GM12801 (cell line): Measurements from ENCODE around the gene NDE1.

Source experiments
- TF ChIP-seq, protein P1 (sequence below): IDR thresholded peaks from one replicate; pipeline ENCODE4 v1.5.1; 2011; ENCODE audit warnings: control low read depth; ENCODE audit not compliant: insufficient read length; ENCODE audit errors: extremely low read depth

Gene NDE1

DNA sequence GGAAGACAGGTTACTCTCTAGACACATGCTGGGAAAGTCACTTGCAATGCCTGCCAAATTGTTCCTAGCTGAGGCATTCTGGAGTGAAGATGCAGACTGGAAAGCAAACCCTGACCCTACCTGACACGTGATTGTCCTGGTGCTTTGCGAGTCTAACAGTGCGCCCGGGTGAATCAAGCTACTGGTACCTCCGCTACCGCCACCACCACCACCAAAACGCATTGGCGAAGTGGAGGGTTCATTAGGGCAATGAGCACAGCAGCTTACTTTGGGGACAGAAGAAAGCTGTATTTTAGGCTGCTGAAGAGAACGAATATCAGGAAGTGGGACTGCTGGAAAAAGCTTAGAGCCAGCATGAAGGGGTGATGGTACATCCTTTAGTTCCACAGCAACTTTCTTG is 14.1 kb upstream of the NDE1 start:
- TF ChIP-seq, protein P1, sequence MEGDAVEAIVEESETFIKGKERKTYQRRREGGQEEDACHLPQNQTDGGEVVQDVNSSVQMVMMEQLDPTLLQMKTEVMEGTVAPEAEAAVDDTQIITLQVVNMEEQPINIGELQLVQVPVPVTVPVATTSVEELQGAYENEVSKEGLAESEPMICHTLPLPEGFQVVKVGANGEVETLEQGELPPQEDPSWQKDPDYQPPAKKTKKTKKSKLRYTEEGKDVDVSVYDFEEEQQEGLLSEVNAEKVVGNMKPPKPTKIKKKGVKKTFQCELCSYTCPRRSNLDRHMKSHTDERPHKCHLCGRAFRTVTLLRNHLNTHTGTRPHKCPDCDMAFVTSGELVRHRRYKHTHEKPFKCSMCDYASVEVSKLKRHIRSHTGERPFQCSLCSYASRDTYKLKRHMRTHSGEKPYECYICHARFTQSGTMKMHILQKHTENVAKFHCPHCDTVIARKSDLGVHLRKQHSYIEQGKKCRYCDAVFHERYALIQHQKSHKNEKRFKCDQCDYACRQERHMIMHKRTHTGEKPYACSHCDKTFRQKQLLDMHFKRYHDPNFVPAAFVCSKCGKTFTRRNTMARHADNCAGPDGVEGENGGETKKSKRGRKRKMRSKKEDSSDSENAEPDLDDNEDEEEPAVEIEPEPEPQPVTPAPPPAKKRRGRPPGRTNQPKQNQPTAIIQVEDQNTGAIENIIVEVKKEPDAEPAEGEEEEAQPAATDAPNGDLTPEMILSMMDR: no peak

DNA sequence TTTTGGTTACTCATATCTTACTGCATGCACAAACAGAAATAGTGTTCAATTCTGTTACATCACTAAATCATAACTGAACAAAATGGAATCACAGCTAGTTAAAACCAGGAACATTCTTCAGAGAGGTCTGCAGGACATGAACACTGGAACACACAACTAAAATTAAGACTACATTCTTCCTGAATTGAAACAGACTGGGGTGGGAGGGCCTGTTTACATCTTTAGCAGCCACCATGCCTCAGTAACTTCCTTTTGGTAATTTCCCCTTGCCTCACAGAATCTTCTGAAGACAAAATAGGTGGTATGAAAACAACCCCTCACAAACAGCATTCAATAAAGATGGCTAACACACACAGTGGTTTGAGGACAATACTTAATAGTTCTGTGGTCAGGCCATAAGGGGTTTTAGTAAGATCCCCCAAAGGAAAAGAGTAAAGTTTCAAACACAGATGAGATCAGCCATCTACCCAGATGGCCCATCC is 13.6 kb upstream of the NDE1 start:
- TF ChIP-seq, protein P1: no peak

DNA sequence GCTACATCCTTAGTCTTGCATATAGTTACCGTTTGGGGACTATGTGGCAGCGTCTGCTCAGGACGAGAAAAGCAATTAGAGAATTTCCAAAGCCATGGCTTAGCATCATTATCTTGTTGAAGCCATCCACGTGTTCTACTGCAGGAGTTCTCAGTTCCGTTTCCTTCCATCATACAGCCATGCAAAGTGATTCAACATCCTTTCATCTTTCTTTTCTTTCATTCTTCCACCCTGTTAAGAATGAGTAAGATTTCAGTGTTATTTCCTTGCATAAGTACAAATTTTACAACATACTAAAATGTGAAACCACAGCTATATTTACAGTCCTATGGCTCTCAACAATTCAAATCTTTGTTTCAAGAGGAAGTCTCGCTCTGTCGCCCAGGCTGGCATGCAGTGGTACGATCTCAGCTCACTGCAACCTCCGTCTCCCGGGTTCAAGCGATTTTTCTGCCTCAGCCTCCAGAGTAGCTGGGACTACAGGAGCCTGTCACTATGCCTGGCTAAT is 10.9 kb upstream of the NDE1 start:
- TF ChIP-seq, protein P1: no peak

DNA sequence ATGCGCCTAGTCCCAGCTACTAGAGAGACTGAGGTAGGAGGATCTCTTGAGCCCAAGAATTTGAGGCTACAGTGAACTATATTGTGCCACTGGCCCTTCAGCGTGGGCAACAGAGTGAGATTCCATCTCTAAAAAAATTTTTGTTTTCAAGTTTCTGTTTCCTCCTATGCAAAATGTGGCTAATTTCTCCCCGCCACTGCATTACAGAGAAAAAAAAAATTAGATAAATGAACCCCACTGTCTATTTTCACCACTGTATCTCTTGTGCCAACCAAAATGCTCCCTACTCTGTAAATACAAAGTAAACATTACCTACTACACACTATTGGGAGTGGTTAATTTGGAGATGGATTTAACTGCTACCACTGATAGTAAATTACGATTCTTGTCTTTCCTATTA is 9.1 kb upstream of the NDE1 start:
- TF ChIP-seq, protein P1: no peak

DNA sequence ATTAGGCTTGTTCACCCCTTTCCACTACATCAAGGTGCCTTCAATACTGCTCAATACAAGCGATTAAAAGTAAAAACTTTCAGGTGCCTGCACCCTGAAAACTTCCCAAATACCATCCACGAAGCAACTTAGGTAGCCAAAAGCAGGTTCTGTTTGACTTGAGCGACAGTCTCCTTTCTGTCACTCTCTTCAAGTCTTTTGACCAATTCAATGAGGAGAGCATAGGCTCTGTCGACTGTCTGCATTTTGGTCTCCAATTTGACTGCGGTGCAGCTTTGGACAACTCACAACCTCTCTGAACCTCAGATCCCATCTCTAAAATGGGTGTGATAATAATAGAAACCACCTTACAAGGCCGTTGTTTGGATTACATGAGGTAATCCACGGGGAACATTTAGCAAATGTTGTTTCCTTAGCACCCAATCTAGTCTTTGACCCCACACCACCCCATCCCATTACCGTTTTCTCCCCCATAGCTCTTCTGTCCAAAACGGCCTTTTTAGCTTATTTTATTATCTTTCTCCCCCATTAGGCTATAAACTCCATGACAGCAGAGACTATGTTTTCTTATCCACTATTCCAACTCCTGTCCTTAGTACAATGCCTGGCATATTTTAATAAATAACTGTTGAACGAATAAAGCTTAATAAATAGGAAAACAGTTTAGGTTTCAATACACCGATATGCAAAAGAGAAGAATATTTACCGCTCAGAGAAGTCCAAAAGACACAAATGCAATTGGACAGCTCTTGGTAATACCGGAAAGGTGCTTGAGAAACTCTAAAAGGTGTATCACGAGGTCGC is 8.1 kb upstream of the NDE1 start:
- TF ChIP-seq, protein P1: no peak

DNA sequence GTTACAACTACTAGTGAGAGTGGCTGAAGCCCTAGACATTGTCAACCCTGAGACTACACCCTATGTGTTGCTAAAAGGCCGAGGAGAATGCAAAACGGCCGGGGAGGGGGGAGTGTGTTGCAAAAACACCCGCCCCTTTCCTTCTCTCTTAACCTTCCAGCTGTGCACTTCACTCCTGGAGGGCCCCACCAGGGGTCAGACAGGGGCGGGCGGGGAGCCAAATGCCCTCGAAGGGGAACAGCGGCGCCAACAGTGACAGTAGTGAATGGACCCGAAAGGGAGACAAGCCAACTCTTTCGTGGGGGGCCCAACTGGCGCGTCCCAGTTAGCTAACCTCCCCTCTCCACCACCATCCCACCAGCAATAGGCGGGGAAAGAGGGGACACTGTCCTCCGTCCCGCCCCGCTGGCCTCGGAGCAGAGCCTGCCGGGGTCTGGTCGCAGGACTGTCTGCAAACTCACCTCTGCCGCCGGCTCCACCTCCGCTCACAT is 7.4 kb upstream of the NDE1 start:
- TF ChIP-seq, protein P1: no peak

DNA sequence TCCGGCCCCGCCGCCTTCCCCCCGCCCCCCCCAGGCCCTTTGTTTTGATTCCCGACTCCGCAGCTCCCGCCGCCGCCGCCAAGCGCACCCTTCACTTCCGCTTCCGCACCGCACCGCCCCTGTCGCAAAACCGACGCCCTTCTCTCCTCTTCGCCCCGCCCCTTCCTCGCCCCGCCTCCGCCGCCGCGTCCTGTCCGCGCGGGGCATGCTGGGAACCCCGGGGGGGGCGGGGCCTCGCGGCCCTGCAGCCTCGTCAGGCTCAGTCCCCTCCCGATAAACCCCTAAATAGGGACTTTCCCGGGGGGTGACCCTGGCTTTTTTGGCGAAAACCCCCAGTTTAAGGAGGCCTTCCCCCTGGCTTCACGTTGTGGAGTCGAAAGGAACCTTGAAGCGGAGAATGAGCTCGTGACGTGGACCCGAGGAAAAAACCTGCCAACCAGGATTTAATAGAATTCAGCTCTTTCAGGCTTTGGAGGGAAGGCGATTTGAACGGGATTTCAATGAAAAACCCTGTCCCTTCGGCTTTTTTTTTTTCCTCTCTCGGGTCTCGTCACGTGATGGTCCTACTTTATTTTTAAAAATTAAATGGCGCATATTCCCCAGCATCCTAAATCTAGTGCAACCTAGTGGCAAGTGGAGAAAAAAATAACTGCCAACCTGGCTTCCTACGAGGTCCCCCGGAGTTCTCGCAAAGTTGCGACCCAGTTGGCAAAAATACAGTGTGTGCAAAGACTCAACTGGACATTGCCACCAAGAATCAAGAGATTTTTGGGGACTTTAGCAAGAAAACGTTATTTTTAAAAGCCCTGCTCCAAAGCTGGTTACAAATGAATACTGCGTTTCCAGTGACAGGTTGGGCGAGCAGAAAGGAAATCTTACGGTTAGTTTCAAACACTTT is 6.7 kb upstream of the NDE1 start, which contains the start of gene MARF1:
TSS of gene MARF1 (minus strand) at position 107 of the 898 bp plus-strand sequence. CDS start 3,921 bp downstream, outside the sequence.
- TF ChIP-seq, protein P1: no peak
